LNCAP (cell line): ENCODE results near the gene CFAP57.

ENCODE experiments used
- CTCF ChIP-seq: fragments of 450-650 bp; IDR thresholded peaks from 2 replicates; pipeline ENCODE4 v1.5.1; 2017; ENCODE audit warnings: mild to moderate bottlenecking

Gene CFAP57

GRCh38 chr1:43220905-43221778 is 49.0 kb downstream of the CFAP57 start:
- TF ChIP-seq CTCF, result no peak

- TF ChIP-seq CTCF, result no peak
Measured at GRCh38 chr1:43221797-43222196, 49.7 kb downstream of the CFAP57 start.

GRCh38 chr1:43222879-43223278 is 50.7 kb downstream of the CFAP57 start:
- no peak for TF ChIP-seq CTCF

GRCh38 chr1:43225168-43225567 is 53.0 kb downstream of the CFAP57 start:
- no peak for TF ChIP-seq CTCF

GRCh38 chr1:43227143-43227764 is 55.1 kb downstream of the CFAP57 start:
- TF ChIP-seq CTCF, result peak; percentile 95

GRCh38 chr1:43229826-43230780 is 58.0 kb downstream of the CFAP57 start:
- no peak for TF ChIP-seq CTCF

GRCh38 chr1:43232074-43232473 is 59.9 kb downstream of the CFAP57 start:
- no peak for TF ChIP-seq CTCF
